Measurements from ENCODE around the gene SFRP2. TPM values are rescaled to one million over a fixed set of nuclear protein-coding genes. Genes with fewer than 3 reads are reported as not detected.

The SFRP2 gene, protein sequence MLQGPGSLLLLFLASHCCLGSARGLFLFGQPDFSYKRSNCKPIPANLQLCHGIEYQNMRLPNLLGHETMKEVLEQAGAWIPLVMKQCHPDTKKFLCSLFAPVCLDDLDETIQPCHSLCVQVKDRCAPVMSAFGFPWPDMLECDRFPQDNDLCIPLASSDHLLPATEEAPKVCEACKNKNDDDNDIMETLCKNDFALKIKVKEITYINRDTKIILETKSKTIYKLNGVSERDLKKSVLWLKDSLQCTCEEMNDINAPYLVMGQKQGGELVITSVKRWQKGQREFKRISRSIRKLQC
- under 1 TPM in 3 of 5 donors, not detected in 2; 0.36 to 0.82 (median 0.47) TPM for total RNA-seq
- total RNA-seq (2013), result not detected
- 0 to 0.04 (median 0) reads per million in 29 experiments for total RNA-seq

DNA sequence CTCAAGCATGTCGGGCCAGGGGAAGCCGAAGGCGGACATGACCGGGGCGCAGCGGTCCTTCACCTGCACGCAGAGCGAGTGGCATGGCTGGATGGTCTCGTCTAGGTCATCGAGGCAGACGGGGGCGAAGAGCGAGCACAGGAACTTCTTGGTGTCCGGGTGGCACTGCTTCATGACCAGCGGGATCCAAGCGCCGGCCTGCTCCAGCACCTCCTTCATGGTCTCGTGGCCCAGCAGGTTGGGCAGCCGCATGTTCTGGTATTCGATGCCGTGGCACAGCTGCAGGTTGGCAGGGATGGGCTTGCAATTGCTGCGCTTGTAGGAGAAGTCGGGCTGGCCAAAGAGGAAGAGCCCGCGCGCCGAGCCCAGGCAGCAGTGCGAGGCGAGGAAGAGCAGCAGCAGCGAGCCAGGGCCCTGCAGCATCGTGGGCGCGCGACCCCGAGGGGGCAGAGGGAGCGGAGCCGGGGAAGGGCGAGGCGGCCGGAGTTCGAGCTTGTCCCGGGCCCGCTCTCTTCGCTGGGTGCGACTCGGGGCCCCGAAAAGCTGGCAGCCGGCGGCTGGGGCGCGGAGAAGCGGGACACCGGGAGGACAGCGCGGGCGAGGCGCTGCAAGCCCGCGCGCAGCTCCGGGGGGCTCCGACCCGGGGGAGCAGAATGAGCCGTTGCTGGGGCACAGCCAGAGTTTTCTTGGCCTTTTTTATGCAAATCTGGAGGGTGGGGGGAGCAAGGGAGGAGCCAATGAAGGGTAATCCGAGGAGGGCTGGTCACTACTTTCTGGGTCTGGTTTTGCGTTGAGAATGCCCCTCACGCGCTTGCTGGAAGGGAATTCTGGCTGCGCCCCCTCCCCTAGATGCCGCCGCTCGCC is at the start of gene SFRP2:
TSS of gene SFRP2 (minus strand) at position 671 of the 864 bp plus-strand sequence. CDS start at position 423, 248 bp downstream.
- ChIA-PET POLR2A (interaction anchor here in 1 of 2 donors (0.7 kb wide), 1 partner anchor 395 kb away, joined by 5 read pairs; no protein-coding TSS in a partner anchor), CTCF (interaction anchor here in 1 of 2 donors (0.7 kb wide), 1 partner anchor 72 kb away, joined by 7 read pairs; no protein-coding TSS in a partner anchor)
- Histone ChIP-seq H3K4me1 (ENCODE audit: control insufficient read depth in 1 of 2, extremely low read depth in 1 of 2, insufficient read depth in 2 of 2, low read length in 2 of 2) (peaks cover 12 to 50% of the 10 kb centered on the region in 2 experiments), H3K27me3 (replicated peaks in 1 of 2; ENCODE audit: control insufficient read depth in 2 of 2, extremely low read depth in 1 of 2, insufficient read depth in 2 of 2, low read length in 1 of 2) (peaks cover 30 to 59% of the 10 kb centered on the region in 2 experiments), H3K36me3 (ENCODE audit: control insufficient read depth in 2 of 2, extremely low read depth in 1 of 2, insufficient read depth in 1 of 2, low read length in 1 of 2) (no peaks in the 10 kb centered on the region), H3K9me3 (no peaks in the 10 kb centered on the region), H3K27ac (ENCODE audit: low read length) (no peak within 1 kb of the TSS), H3K4me3 (ENCODE audit: control insufficient read depth in 1 of 2, extremely low read depth in 1 of 2, low read length in 1 of 2) (peak within 1 kb of the TSS in 1 of 2 donors; percentile 40)
- Mint-ChIP-seq H3K4me1 (peaks cover 44 to 48% (median 46%) of the 10 kb centered on the region in 3 donors), H3K9me3 (no peaks in the 10 kb centered on the region), H3K27ac (peak within 1 kb of the TSS in 1 of 2 donors; percentile 6), H3K36me3 (no peaks in the 10 kb centered on the region), H3K27me3 (peaks cover 67 to 78% of the 10 kb centered on the region in 2 donors), H3K4me3 (peak within 1 kb of the TSS; percentile 42 to 88 (median 50))
- DNase-seq (no peak), ATAC-seq (replicated peaks in 1 of 4) (no peak)
- 5% methylated on average over 72 of the region's 72 CpGs for WGBS (ENCODE audit: insufficient coverage)

DNA sequence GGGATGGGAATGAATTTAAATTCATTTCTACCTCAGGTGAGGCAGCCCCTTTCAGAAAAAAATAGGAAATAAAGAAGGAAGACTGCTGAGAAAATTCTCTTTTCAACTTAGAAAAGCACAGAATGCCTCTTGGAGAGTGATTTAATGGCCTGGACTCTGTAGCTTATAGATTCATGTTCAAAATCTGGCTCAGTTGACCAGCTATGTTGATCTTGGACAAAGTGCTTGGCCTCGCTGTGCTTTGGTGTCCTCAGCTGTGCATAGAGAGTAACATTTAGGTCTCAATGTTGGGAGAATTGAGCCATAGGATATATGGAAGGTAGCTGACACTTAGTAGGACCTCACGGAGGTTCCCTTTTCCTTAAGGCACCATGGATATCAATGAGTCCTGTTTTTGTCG is 49.7 kb upstream of the SFRP2 start:
- Histone ChIP-seq H3K36me3 (ENCODE audit: control insufficient read depth in 2 of 2, extremely low read depth in 1 of 2, insufficient read depth in 1 of 2, low read length in 1 of 2) (no peaks in the 10 kb centered on the region), H3K27ac (ENCODE audit: low read length) (no peak overlapping the region), H3K4me1 (ENCODE audit: control insufficient read depth in 1 of 2, extremely low read depth in 1 of 2, insufficient read depth in 2 of 2, low read length in 2 of 2) (no peaks in the 10 kb centered on the region), H3K27me3 (replicated peaks in 1 of 2; ENCODE audit: control insufficient read depth in 2 of 2, extremely low read depth in 1 of 2, insufficient read depth in 2 of 2, low read length in 1 of 2) (peaks cover 0 to 4% of the 10 kb centered on the region in 2 experiments), H3K9me3 (no peaks in the 10 kb centered on the region), H3K4me3 (ENCODE audit: control insufficient read depth in 1 of 2, extremely low read depth in 1 of 2, low read length in 1 of 2) (no peak overlapping the region)
- Mint-ChIP-seq H3K9me3 (peaks cover 0 to 5% (median 0%) of the 10 kb centered on the region in 3 donors), H3K36me3 (no peaks in the 10 kb centered on the region), H3K27me3 (peaks cover 0 to 2% of the 10 kb centered on the region in 2 donors), H3K4me1 (no peaks in the 10 kb centered on the region), H3K27ac (no peak overlapping the region), H3K4me3 (no peak overlapping the region)
- no peak for DNase-seq
- 80% methylated on average over 1 of the region's 3 CpGs for WGBS (ENCODE audit: insufficient coverage)
- ATAC-seq (replicated peaks in 1 of 4), result no peak
- POLR2A ChIA-PET, result no interaction called here
- CTCF ChIA-PET, result no interaction called here

DNA sequence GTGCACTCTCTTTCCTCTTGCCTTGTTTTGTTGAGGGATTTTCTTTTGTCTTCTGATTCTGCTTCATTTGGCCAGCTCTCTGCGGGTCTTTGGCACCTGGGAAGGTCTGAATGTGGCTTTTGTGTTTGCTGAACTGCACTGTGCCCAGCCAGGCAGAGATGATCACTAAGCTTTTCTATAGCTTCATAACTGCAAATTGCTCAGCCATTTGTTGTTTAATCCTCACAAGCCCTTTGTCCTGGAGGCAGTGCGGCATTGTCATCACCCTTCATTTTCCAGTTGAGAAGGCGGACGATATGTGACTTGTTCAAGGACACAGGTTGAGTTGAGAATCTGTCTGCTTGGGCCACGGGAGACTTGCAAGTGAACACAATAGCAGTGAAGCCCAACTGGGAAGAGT is 46.0 kb upstream of the SFRP2 start:
- Histone ChIP-seq H3K36me3 (ENCODE audit: control insufficient read depth in 2 of 2, extremely low read depth in 1 of 2, insufficient read depth in 1 of 2, low read length in 1 of 2) (no peaks in the 10 kb centered on the region), H3K27ac (ENCODE audit: low read length) (no peak overlapping the region), H3K27me3 (replicated peaks in 1 of 2; ENCODE audit: control insufficient read depth in 2 of 2, extremely low read depth in 1 of 2, insufficient read depth in 2 of 2, low read length in 1 of 2) (peaks cover 0 to 4% of the 10 kb centered on the region in 2 experiments), H3K9me3 (no peaks in the 10 kb centered on the region), H3K4me1 (ENCODE audit: control insufficient read depth in 1 of 2, extremely low read depth in 1 of 2, insufficient read depth in 2 of 2, low read length in 2 of 2) (no peaks in the 10 kb centered on the region), H3K4me3 (ENCODE audit: control insufficient read depth in 1 of 2, extremely low read depth in 1 of 2, low read length in 1 of 2) (no peak overlapping the region)
- no peaks in the 10 kb centered on the region for H3K9me3 Mint-ChIP-seq
- DNase-seq (no peak), ATAC-seq (replicated peaks in 1 of 4) (no peak)
- H3K4me3 Mint-ChIP-seq, result no peak overlapping the region
- 80% methylated on average over 1 of the region's 5 CpGs for WGBS (ENCODE audit: insufficient coverage)
- H3K4me1 Mint-ChIP-seq, result no peaks in the 10 kb centered on the region
- CTCF ChIA-PET, result no interaction called here
- H3K27me3 Mint-ChIP-seq, result peaks cover 9% of the 10 kb centered on the region in 2 donors
- H3K36me3 Mint-ChIP-seq, result no peaks in the 10 kb centered on the region
- POLR2A ChIA-PET, result no interaction called here
- H3K27ac Mint-ChIP-seq, result no peak overlapping the region

DNA sequence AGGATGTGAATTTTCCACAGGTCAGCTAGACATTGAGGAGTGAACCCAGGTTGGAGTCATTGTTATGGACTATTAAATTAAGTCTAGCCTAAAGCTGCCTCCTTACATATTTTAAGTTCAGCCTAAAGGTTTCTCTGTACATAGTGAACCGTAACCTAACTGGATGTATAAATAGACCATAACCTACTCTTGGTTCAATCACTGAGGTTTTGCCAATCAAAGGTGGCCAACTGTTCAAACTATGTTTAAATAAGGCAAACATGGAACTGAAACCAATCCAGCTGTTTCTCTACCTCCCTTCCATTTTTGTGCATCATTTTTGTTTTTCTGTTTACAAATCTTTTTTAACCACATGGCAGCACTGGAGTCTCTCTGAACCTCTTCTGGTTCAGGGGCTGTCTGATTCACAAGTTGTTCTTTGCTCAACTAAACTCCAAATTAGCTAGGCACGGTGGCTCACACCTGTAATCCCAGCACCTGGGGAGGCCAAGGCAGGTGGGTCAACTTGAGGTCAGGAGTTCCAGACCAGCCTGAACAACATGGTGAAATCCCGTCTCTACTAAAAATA is 43.9 kb upstream of the SFRP2 start:
- Histone ChIP-seq H3K4me1 (ENCODE audit: control insufficient read depth in 1 of 2, extremely low read depth in 1 of 2, insufficient read depth in 2 of 2, low read length in 2 of 2) (no peaks in the 10 kb centered on the region), H3K9me3 (no peaks in the 10 kb centered on the region), H3K4me3 (ENCODE audit: control insufficient read depth in 1 of 2, extremely low read depth in 1 of 2, low read length in 1 of 2) (no peak overlapping the region), H3K27me3 (replicated peaks in 1 of 2; ENCODE audit: control insufficient read depth in 2 of 2, extremely low read depth in 1 of 2, insufficient read depth in 2 of 2, low read length in 1 of 2) (peaks cover 0 to 4% of the 10 kb centered on the region in 2 experiments), H3K36me3 (ENCODE audit: control insufficient read depth in 2 of 2, extremely low read depth in 1 of 2, insufficient read depth in 1 of 2, low read length in 1 of 2) (no peaks in the 10 kb centered on the region), H3K27ac (ENCODE audit: low read length) (no peak overlapping the region)
- Mint-ChIP-seq H3K27me3 (peaks cover 16 to 18% of the 10 kb centered on the region in 2 donors), H3K9me3 (peaks cover 0 to 5% (median 0%) of the 10 kb centered on the region in 3 donors), H3K4me1 (no peaks in the 10 kb centered on the region), H3K36me3 (no peaks in the 10 kb centered on the region), H3K4me3 (no peak overlapping the region), H3K27ac (no peak overlapping the region)
- POLR2A ChIA-PET, result no interaction called here
- CTCF ChIA-PET, result no interaction called here
- DNase-seq (no peak), ATAC-seq (replicated peaks in 1 of 4) (no peak)
- WGBS (ENCODE audit: insufficient coverage), result 90% methylated on average over 2 of the region's 3 CpGs

DNA sequence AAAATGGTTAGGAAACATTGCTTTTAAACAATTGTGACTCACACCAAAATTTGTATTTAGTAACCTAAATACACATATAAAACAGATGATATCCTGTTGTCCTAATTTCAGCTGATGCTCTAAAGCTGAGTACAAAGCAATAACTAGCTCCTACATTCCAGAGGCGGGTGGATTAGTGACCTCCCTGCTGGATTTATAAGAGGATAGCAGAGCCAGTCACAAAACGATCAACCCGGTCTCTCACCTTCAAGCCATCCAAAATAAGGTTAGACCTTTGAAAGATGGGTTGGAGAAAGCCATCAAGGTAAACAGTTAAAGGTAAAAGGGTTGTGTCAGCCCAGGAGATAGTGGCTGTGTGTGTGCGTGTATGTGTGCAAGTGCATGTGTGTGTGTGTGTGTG is 43.2 kb upstream of the SFRP2 start:
- Histone ChIP-seq H3K4me1 (ENCODE audit: control insufficient read depth in 1 of 2, extremely low read depth in 1 of 2, insufficient read depth in 2 of 2, low read length in 2 of 2) (no peaks in the 10 kb centered on the region), H3K4me3 (ENCODE audit: control insufficient read depth in 1 of 2, extremely low read depth in 1 of 2, low read length in 1 of 2) (no peak overlapping the region), H3K27ac (ENCODE audit: low read length) (no peak overlapping the region), H3K27me3 (replicated peaks in 1 of 2; ENCODE audit: control insufficient read depth in 2 of 2, extremely low read depth in 1 of 2, insufficient read depth in 2 of 2, low read length in 1 of 2) (peaks cover 0 to 4% of the 10 kb centered on the region in 2 experiments), H3K36me3 (ENCODE audit: control insufficient read depth in 2 of 2, extremely low read depth in 1 of 2, insufficient read depth in 1 of 2, low read length in 1 of 2) (no peaks in the 10 kb centered on the region), H3K9me3 (no peaks in the 10 kb centered on the region)
- ChIA-PET CTCF (no interaction called here), POLR2A (no interaction called here)
- H3K4me1 Mint-ChIP-seq, result no peaks in the 10 kb centered on the region
- DNase-seq (no peak), ATAC-seq (replicated peaks in 1 of 4) (no peak)
- H3K4me3 Mint-ChIP-seq, result no peak overlapping the region
- no peaks in the 10 kb centered on the region for H3K36me3 Mint-ChIP-seq
- peaks cover 16 to 21% of the 10 kb centered on the region in 2 donors for H3K27me3 Mint-ChIP-seq
- peaks cover 0 to 5% (median 0%) of the 10 kb centered on the region in 3 donors for H3K9me3 Mint-ChIP-seq
- 100% methylated on average over 1 of the region's 4 CpGs for WGBS (ENCODE audit: insufficient coverage)
- H3K27ac Mint-ChIP-seq, result no peak overlapping the region

DNA sequence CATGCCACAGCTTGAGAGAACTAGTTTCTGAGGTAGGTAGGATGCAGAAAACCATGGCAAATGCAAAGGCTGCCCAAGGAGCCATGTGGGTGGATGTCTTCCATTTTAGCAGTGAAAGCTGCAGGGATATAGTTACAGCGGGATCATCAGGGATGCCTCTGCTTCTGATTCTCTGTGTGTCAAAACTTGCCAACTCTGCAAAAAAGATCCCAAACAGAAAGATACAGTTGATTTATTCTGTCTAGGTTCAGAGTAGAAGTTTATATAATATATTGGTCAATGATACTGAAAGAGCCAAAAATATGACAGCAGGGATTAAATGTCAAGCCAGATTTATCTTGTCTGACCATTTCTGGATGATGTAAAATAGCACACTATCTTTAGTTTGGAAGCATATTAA is 42.4 kb upstream of the SFRP2 start:
- H3K4me3 ChIP-seq (ENCODE audit: control insufficient read depth in 1 of 2, extremely low read depth in 1 of 2, low read length in 1 of 2), result no peak overlapping the region
- H3K27ac Mint-ChIP-seq, result no peak overlapping the region
- peaks cover 18 to 21% of the 10 kb centered on the region in 2 donors for H3K27me3 Mint-ChIP-seq
- H3K4me1 ChIP-seq (ENCODE audit: control insufficient read depth in 1 of 2, extremely low read depth in 1 of 2, insufficient read depth in 2 of 2, low read length in 2 of 2), result no peaks in the 10 kb centered on the region
- no peaks in the 10 kb centered on the region for H3K36me3 Mint-ChIP-seq
- no peak for ATAC-seq (replicated peaks in 1 of 4)
- ChIA-PET POLR2A (no interaction called here), CTCF (interaction anchor here in 1 of 2 donors (0.6 kb wide), 1 partner anchor 19 kb away, joined by 3 read pairs; no protein-coding TSS in a partner anchor)
- no peak overlapping the region for H3K27ac ChIP-seq (ENCODE audit: low read length)
- WGBS (ENCODE audit: insufficient coverage), result no CpG with 5 or more reads among the region's 1 CpG
- H3K27me3 ChIP-seq (replicated peaks in 1 of 2; ENCODE audit: control insufficient read depth in 2 of 2, extremely low read depth in 1 of 2, insufficient read depth in 2 of 2, low read length in 1 of 2), result peaks cover 0 to 4% of the 10 kb centered on the region in 2 experiments
- H3K4me3 Mint-ChIP-seq, result no peak overlapping the region
- no peaks in the 10 kb centered on the region for H3K9me3 ChIP-seq
- no peaks in the 10 kb centered on the region for H3K36me3 ChIP-seq (ENCODE audit: control insufficient read depth in 2 of 2, extremely low read depth in 1 of 2, insufficient read depth in 1 of 2, low read length in 1 of 2)
- no peaks in the 10 kb centered on the region for H3K4me1 Mint-ChIP-seq
- H3K9me3 Mint-ChIP-seq, result peaks cover 0 to 5% (median 0%) of the 10 kb centered on the region in 3 donors
- DNase-seq, result no peak

Data from T-cell (primary cell).